Thoracic aorta (tissue), 2 donors: ENCODE results near the gene BRI3. TPM values are rescaled to one million over a fixed set of nuclear protein-coding genes. Genes with fewer than 3 reads are reported as not detected.

ENCODE experiments used
- ATAC-seq: fragments of 150-250 bp; one replicate; pipeline ENCODE4 v1.8.0; 2017; ENCODE audit warnings: low read depth; ENCODE audit not compliant: insufficient number of reproducible peaks, low FRiP score
- DNase-seq: peaks from one replicate; pipeline ENCODE4 v3.0.0-alpha.2; 2020; ENCODE audit warnings: low spot score
- H3K27ac ChIP-seq, 2 donors: fragments of 200-600 bp; sonication (generic); 1 replicate in 1 of 2; 2 replicates in 1 of 2; pipeline ENCODE4 v1.5.1; 2016; ENCODE audit warnings: mild to moderate bottlenecking in 2 of 2, moderate library complexity in 2 of 2
- H3K27me3 ChIP-seq: fragments of 200-600 bp; sonication (generic); replicated peaks from 2 replicates; pipeline ENCODE4 v1.6.0; 2016; ENCODE audit warnings: mild to moderate bottlenecking; ENCODE audit not compliant: insufficient read depth
- H3K36me3 ChIP-seq: fragments of 200-600 bp; sonication (generic); one replicate; pipeline ENCODE4 v1.5.1; 2016
- H3K4me1 ChIP-seq, 2 donors: fragments of 200-600 bp; sonication (generic); 1 replicate in 1 of 2; 2 replicates in 1 of 2; pipeline versions ENCODE4 v1.5.1 to v1.6.0; 2016; ENCODE audit warnings: low read depth in 2 of 2, mild to moderate bottlenecking in 1 of 2; ENCODE audit not compliant: control insufficient read depth in 1 of 2
- H3K4me3 ChIP-seq: fragments of 200-600 bp; sonication (generic); 2 replicates; pipeline ENCODE4 v1.5.1; 2016; ENCODE audit warnings: mild to moderate bottlenecking
- H3K9me3 ChIP-seq: fragments of 200-600 bp; sonication (generic); 2 replicates; pipeline ENCODE4 v1.5.1; 2016
- CTCF ChIP-seq: fragments of 200-600 bp; sonication (generic); IDR thresholded peaks from one replicate; pipeline ENCODE4 v1.5.1; 2019; ENCODE audit warnings: antibody characterized with exemption
- total RNA-seq, 2 donors: library from RNA; depleted of rRNA; stranded (reverse); fragments of >200 nt; gene quantifications; one replicate each; pipeline versions ENCODE4 v1.1.0 to v1.2.3, GENCODE V29; 2016

BRI3 gene
- total RNA-seq, 2 donors from 2014 or later, result 95.1 to 104 TPM

- H3K4me1 ChIP-seq, result no peaks in the 10 kb centered on the region
- ATAC-seq, result no peak
- no peak overlapping the region for H3K4me3 ChIP-seq
- no peak overlapping the region for H3K27ac ChIP-seq
- no peak for DNase-seq
- H3K27me3 ChIP-seq, result no peaks in the 10 kb centered on the region
- H3K36me3 ChIP-seq, result peaks cover under 1% of the 10 kb centered on the region
- no peak for TF ChIP-seq CTCF
- no peaks in the 10 kb centered on the region for H3K9me3 ChIP-seq
These were observed 20.4 kb downstream of the BRI3 start for GRCh38 chr7:98301693-98302470.

- Histone ChIP-seq H3K9me3 (no peaks in the 10 kb centered on the region), H3K27ac (no peak overlapping the region), H3K36me3 (no peaks in the 10 kb centered on the region), H3K27me3 (no peaks in the 10 kb centered on the region), H3K4me1 (no peaks in the 10 kb centered on the region), H3K4me3 (no peak overlapping the region)
- no peak for DNase-seq
- TF ChIP-seq CTCF, result no peak
- ATAC-seq, result no peak
These were observed 21.8 kb downstream of the BRI3 start for GRCh38 chr7:98303176-98303865.

GRCh38 chr7:98303906-98304305, 22.4 kb downstream of the BRI3 start:
- no peak for ATAC-seq
- no peak overlapping the region for H3K27ac ChIP-seq
- no peak for TF ChIP-seq CTCF
- H3K27me3 ChIP-seq, result no peaks in the 10 kb centered on the region
- H3K4me1 ChIP-seq, result no peaks in the 10 kb centered on the region
- no peaks in the 10 kb centered on the region for H3K9me3 ChIP-seq
- no peak overlapping the region for H3K4me3 ChIP-seq
- DNase-seq, result no peak
- H3K36me3 ChIP-seq, result no peaks in the 10 kb centered on the region

DNA sequence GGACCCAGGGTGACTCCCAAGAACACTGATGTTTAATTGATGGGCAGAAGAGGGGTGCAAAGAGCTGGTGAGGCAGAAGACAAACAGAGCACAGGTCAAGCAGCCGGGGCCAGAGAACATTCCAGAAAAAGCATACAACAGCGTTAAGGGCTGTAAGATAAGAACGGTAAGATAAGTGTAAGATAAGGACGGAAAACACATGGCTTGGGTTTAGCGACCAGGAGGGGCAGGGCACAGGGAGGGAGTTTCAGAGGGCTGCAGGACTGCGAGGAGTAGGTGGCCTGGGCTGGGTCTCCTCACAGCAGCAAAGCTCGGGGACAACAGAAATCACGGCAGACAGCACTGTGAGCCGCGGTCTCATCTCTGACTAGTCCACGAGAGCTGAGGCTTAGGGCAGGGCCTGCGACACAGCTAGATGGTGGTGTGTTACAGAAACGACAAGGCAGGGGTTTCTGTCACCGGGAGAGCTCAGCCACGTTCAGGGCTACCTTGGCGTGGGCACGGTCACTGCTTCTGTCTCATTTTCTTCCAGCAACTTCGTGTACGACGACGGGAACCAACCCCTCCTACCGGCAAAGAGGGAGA, 24.6 kb downstream of the BRI3 start:
- Histone ChIP-seq H3K27me3 (no peaks in the 10 kb centered on the region), H3K27ac (no peak overlapping the region), H3K36me3 (peaks cover 5% of the 10 kb centered on the region), H3K9me3 (no peaks in the 10 kb centered on the region), H3K4me1 (no peaks in the 10 kb centered on the region), H3K4me3 (no peak overlapping the region)
- TF ChIP-seq CTCF, result no peak
- no peak for ATAC-seq
- no peak for DNase-seq

DNA sequence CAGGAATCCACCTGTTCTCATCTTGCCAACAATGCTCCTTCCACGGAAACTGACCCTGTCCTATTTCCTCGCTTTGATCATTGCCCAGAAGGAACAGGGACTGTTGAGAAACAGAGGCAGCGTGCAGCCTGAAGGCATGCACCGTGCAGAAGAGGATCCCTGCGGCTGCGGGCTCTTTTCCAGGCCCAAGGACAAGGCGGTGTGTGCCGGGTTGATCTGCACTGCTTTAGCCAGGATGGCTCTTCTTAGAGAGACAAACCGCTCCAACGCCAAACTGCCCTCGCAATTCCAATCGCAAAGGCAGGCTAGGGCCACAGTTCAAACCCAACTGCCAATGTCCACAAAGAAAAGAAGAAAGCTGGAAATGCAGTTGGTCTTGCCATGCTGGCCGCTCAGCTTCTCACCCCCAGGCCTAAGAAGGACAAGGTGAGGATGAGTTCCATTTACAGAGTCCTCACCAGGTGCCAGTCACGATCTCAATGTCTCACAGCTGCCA, 26.5 kb downstream of the BRI3 start:
- Histone ChIP-seq H3K27me3 (no peaks in the 10 kb centered on the region), H3K9me3 (no peaks in the 10 kb centered on the region), H3K4me3 (no peak overlapping the region), H3K4me1 (no peaks in the 10 kb centered on the region), H3K27ac (no peak overlapping the region), H3K36me3 (peaks cover 5% of the 10 kb centered on the region)
- DNase-seq (no peak), ATAC-seq (no peak)
- TF ChIP-seq CTCF, result no peak
